Subcutaneous adipose tissue (tissue), 4 donors: ENCODE results near the gene RFC5. TPM values are rescaled to one million over a fixed set of nuclear protein-coding genes. Genes with fewer than 3 reads are reported as not detected.

Experiments
- total RNA-seq, 4 donors: library from RNA; depleted of rRNA; stranded (reverse); fragments of >200 nt; gene quantifications; one replicate each; pipeline ENCODE4 v1.1.0, GENCODE V29; 2016
- TF ChIP-seq, protein P1 (sequence below): fragments of 450-650 bp; IDR thresholded peaks from one replicate; pipeline ENCODE4 v1.5.1; 2016; ENCODE audit warnings: low read depth, mild to moderate bottlenecking, control low read depth, antibody characterized with exemption, moderate library complexity

Gene RFC5
- total RNA-seq, 4 donors from 2014 or later = 7.0 to 20.7 (median 8.2) TPM

DNA sequence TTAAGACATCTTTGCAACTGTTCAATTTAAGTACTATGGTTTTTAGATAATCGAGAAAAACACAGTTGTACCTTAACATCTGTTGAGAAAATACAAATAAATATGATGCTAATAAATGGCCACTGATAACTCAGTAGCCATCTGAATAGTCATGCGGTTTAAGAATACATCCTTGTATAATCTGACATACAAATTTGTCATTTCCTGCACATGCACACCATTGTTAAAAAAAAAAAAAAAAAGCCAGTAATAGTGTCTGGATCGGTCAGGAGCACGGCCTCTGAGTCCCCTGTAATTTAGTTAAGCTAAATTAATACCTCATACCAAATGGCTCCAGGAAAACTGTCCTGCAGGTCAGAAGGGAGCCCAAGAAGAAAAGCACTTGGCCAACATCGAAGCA is 16.8 kb downstream of the RFC5 start:
- TF ChIP-seq, protein P1, sequence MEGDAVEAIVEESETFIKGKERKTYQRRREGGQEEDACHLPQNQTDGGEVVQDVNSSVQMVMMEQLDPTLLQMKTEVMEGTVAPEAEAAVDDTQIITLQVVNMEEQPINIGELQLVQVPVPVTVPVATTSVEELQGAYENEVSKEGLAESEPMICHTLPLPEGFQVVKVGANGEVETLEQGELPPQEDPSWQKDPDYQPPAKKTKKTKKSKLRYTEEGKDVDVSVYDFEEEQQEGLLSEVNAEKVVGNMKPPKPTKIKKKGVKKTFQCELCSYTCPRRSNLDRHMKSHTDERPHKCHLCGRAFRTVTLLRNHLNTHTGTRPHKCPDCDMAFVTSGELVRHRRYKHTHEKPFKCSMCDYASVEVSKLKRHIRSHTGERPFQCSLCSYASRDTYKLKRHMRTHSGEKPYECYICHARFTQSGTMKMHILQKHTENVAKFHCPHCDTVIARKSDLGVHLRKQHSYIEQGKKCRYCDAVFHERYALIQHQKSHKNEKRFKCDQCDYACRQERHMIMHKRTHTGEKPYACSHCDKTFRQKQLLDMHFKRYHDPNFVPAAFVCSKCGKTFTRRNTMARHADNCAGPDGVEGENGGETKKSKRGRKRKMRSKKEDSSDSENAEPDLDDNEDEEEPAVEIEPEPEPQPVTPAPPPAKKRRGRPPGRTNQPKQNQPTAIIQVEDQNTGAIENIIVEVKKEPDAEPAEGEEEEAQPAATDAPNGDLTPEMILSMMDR = no peak

DNA sequence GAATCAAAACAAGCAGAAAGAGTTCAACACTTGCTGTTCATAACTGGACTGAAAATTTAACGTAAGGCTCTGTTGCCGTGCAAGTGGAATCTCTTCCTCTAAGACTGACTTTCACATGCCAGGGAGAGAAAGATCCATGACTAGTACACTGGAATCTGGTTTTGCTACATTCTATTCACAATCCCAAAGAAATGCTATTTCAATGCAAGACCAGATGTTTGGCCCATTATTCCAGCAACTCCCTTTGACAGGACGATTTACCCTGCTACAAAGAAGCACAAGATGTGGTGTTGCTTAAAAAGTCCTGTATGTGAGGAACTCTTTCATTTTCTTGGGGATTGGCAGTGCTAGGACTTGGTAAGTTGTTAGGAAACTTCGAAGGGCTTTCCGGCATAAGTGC is 17.4 kb downstream of the RFC5 start:
- TF ChIP-seq, protein P1 = no peak

DNA sequence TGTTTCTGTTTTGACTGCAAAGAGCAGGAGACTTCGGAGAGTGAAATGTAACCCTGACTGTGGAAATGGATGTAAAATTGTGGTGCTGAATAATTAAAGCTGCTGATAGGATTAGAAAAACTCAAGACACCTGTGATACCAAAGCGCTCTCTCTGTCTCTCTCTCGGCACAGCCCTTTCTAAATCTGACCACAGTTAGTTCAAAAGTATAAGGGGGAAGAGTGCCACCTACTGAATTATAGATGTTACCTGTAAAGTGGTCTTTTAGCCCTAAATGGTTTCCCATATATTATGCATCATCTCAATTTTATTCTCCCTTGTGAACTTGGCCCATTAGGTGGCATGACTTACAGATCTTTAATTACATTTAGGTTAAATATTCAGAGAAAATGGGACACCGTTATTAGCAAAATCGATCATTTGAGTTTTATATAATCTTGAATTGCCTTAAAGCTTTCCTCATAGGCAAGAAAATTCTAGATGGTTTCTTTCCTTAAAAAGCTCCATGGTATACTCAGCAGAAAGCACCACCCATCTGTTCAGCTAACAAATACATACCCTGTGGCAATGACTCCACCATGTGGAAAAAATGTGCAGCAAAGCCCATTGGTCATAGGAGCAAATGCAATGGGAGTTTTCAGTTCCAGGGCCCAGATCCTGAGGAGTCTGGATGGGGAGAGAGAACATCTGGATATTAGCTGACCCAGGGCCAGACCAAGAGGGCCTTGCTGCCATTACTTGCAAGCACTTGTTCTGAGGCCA is 18.1 kb downstream of the RFC5 start:
- TF ChIP-seq, protein P1 = no peak

DNA sequence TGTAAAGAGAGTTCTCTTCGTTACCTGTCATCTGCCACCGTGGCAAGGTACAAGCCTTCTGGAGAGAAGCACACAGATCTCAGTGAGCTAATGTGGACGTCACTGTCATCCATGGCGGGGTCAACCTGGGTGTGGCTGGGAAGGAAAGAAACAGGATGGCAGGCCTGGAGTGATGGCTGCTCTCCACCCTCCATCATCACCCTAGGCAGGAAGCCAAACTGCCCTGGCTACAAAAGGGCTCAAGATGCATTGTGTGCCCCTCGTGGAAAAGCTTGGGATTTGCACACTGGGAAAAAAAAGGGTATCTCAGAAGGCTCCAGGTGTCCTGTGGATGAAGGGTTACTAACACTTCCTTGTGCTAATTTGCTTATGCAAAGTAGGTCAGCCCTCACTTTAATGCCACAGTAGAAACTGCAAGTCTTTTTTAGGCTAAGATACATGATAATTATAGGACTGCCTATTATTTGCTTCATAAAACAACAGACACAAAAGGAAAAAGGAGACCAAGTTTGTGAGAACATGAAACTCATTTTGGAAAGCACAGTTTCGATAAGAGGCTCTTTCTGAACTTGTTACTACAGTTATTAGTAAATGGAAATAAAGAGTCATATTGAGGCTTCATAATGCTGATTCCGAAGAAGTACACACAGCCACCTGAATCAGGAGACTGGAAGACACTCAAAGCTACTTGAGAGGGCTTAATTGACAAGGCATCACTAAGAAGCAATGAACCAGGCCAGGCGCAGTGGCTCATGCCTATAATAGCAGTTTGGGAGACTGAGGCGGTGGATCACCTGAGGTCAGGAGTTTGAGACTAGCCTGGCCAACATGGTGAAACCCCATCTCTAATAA is 18.9 kb downstream of the RFC5 start:
- TF ChIP-seq, protein P1 = no peak

DNA sequence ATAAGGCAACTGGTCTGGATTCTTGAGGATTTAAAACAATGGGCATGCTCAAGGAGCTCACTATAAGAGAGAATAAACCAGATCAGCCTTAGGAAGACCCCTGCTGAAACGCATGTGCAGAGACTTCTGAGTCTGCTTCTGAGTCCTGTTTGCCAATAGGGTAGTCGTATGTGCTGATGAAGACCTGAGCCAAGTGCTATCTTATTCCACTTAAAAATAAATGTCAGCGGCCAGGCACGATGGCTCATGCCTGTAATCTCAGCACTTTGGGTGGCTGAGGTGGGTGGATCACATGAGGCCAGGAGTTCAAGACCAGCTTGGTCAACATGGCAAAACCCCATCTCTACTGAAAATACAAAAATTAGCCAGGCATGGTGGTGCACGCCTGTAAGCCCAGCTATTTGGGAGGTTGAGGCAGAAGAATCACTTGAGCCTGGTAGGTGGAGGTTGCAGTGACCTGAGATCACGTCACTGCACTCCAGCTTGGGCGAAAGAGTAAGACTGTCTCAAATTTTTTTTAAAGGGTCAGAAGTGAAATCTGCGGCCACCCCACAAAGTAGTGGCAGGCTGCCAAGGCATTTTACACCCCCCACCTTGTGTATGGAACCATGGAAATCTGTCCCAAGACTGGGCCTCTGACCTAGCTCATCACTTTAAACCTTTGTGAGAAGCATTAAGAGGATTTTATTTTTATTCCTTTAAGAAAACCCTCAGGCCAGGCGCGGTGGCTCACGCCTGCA is 20.3 kb downstream of the RFC5 start:
- TF ChIP-seq, protein P1 = no peak

DNA sequence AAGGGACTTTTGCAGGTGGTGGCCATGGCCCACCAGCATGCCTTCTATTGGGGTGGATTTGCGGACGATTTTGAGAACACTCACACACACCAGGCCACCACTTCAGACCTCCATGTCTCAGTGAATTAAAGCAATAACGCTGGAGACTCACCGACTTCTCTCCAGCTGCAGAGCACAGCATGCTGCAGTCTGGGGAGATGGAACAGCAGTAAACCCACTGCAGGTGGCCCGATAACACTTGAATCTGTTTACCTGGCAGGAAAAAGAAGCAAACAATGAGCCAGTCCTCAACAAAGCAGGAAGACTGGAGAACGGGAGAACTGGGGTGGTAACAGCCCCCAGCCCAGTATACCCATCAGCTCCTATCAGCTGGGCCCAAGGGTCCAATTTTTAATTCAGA is 21.6 kb downstream of the RFC5 start:
- TF ChIP-seq, protein P1 = no peak

DNA sequence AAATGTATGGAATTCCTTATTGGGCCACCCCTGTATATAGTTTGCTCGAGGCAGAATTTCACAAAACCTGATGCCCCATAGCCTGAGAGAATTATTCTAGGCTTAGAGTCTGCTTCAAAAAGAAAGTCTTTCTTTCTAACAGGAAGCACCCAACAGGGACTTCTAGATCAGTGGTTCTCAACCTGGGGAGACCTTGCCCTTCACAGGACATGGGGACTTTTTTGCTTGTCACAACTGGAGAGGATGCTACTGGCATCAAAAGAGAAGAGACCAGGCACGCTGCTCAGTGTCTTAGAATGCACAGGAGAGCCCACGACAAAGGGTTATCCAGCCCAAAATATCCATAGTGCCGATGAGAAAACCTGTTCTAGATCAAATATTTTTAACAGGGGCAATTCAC is 25.6 kb downstream of the RFC5 start:
- TF ChIP-seq, protein P1 = no peak
